Nephron (organoid): ENCODE measurements around the gene CD14.
"Not testable (repeated sequence)": the region's sequence is repeated elsewhere in the genome, so short reads cannot be mapped to it uniquely, and the experiment has no call there.

Source experiments
- H3K27ac Mint-ChIP-seq, 3 experiments: 2 replicates each; pipeline ENCODE4 v1.8.0; 2020; ENCODE audit warnings: mixed read lengths in 3 of 3, mild to moderate bottlenecking in 2 of 3, moderate library complexity in 1 of 3
- H3K27me3 Mint-ChIP-seq: 2 replicates; pipeline ENCODE4 v1.8.0; 2021; ENCODE audit warnings: low read depth, mild to moderate bottlenecking, moderate library complexity, mixed read lengths
- H3K36me3 Mint-ChIP-seq: 2 replicates; pipeline ENCODE4 v1.8.0; 2020; ENCODE audit warnings: low read depth, mixed read lengths
- H3K4me1 Mint-ChIP-seq: 2 replicates; pipeline ENCODE4 v1.8.0; 2020; ENCODE audit warnings: mixed read lengths
- H3K4me3 Mint-ChIP-seq, 3 experiments: 2 replicates each; pipeline ENCODE4 v1.8.0; 2020; ENCODE audit warnings: mild to moderate bottlenecking in 3 of 3, mixed read lengths in 3 of 3, moderate library complexity in 2 of 3
- H3K9me3 Mint-ChIP-seq: 2 replicates; pipeline ENCODE4 v1.8.0; 2020; ENCODE audit warnings: mixed read lengths
- CTCF ChIP-seq, 3 experiments: fragments of 200-600 bp; sonication (generic); IDR thresholded peaks; one replicate each; pipeline ENCODE4 v1.5.0; 2021; ENCODE audit warnings: antibody characterized with exemption in 3 of 3; ENCODE audit not compliant: unreplicated experiment in 3 of 3

CD14 gene

GRCh38 chr5:140631831-140632365 is 1.1 kb downstream of the CD14 start:
- Mint-ChIP-seq H3K27ac (no peak overlapping the region), H3K4me3 (no peak overlapping the region), H3K9me3 (peaks cover 21% of the 10 kb centered on the region), H3K36me3 (no peaks in the 10 kb centered on the region), H3K27me3 (no peaks in the 10 kb centered on the region), H3K4me1 (no peaks in the 10 kb centered on the region)
- no peak for TF ChIP-seq CTCF (IDR thresholded peaks at IDR 0.05; ENCODE audit: unreplicated experiment in 3 of 3)

DNA sequence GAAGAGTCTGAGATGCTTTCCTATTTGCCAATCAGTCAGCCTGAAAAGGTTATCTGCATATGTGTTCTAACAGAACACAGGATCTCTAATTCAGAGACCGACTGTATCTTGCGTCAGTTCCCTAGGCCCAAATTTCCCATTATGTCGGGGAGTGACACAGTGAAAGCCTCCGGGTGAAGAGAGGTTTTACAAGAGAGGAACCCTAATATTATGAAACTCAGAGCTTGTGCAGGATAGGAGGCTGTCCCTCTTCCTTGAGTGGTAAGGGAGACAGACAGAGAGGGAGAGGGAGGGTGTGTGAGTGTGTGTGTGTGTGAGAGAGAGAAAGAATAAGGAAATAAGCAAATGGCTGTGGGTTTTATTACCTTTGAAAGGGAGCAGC is 1.9 kb downstream of the CD14 start:
- no peaks in the 10 kb centered on the region for H3K36me3 Mint-ChIP-seq
- H3K27me3 Mint-ChIP-seq: no peaks in the 10 kb centered on the region
- no peak overlapping the region for H3K4me3 Mint-ChIP-seq
- no peaks in the 10 kb centered on the region for H3K4me1 Mint-ChIP-seq
- no peak for TF ChIP-seq CTCF (IDR thresholded peaks at IDR 0.05; ENCODE audit: unreplicated experiment in 3 of 3)
- no peak overlapping the region for H3K27ac Mint-ChIP-seq
- peaks cover 22% of the 10 kb centered on the region for H3K9me3 Mint-ChIP-seq

GRCh38 chr5:140630292-140631035 is 2.5 kb downstream of the CD14 start:
- Mint-ChIP-seq H3K4me1 (no peaks in the 10 kb centered on the region), H3K4me3 (no peak overlapping the region), H3K27ac (no peak overlapping the region), H3K36me3 (no peaks in the 10 kb centered on the region), H3K9me3 (peaks cover 24% of the 10 kb centered on the region), H3K27me3 (no peaks in the 10 kb centered on the region)
- no peak for TF ChIP-seq CTCF (IDR thresholded peaks at IDR 0.05; ENCODE audit: unreplicated experiment in 3 of 3)

- Mint-ChIP-seq H3K27ac (no peak overlapping the region), H3K9me3 (peaks cover 22% of the 10 kb centered on the region), H3K36me3 (no peaks in the 10 kb centered on the region), H3K4me1 (no peaks in the 10 kb centered on the region), H3K4me3 (no peak overlapping the region), H3K27me3 (no peaks in the 10 kb centered on the region)
- no peak for TF ChIP-seq CTCF (IDR thresholded peaks at IDR 0.05; ENCODE audit: unreplicated experiment in 3 of 3)
These were observed 4.3 kb downstream of the CD14 start for GRCh38 chr5:140628711-140629110.

GRCh38 chr5:140627972-140628371 is 5.0 kb downstream of the CD14 start:
- TF ChIP-seq CTCF (IDR thresholded peaks at IDR 0.05; ENCODE audit: unreplicated experiment in 3 of 3): no peak
- Mint-ChIP-seq H3K36me3 (no peaks in the 10 kb centered on the region), H3K4me3 (no peak overlapping the region), H3K27ac (no peak overlapping the region), H3K4me1 (no peaks in the 10 kb centered on the region), H3K9me3 (peaks cover 22% of the 10 kb centered on the region), H3K27me3 (no peaks in the 10 kb centered on the region)

DNA sequence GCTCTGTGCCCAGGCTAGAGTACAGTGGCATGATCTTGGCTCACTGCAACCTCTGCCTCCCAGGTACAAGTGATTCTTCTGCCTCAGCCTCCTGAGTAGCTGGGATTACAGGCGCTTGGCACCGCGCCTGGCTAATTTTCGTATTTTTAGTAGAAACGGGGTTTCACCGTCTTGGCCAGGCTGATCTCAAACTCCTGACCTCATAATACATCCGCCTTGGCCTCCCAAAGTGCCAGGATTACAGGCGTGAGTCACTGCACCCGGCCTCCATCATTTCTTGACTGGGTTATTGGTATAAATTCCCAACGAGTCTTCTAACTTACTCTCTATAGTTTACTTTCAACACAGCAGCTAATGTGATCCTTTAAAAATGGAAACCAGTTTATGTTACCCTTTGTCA is 8.1 kb downstream of the CD14 start:
- not testable (repeated sequence) for H3K36me3 Mint-ChIP-seq, H3K27ac Mint-ChIP-seq, H3K4me1 Mint-ChIP-seq, H3K4me3 Mint-ChIP-seq
- Mint-ChIP-seq H3K9me3 (peaks cover 19% of the 10 kb centered on the region), H3K27me3 (peaks cover 20% of the 10 kb centered on the region)

DNA sequence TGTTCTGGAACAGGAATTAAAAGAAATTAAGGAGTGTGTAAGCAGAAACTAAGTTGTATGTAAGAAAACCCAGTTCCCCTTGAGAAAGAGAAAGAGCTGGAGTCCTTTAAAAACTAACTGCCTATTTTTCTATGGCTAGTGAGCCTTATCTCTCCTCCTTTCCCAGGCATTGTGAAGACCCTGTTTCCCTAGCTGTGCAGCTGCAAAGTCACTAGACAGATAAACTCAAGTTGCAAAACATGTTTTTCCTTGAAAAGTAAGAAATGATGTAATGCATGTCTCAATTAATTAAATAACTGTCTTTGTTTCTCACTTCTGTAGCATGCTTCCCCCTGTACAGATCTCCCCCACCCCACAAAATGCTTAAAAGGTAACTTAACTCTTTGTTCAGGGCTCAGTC is 9.9 kb downstream of the CD14 start:
- not testable (repeated sequence) for H3K36me3 Mint-ChIP-seq, H3K4me3 Mint-ChIP-seq, H3K27ac Mint-ChIP-seq, H3K4me1 Mint-ChIP-seq
- H3K9me3 Mint-ChIP-seq: peaks cover 13% of the 10 kb centered on the region
- peaks cover 24% of the 10 kb centered on the region for H3K27me3 Mint-ChIP-seq
